Hepatocyte (in vitro differentiated cells): ENCODE data around the gene MICAL3. TPM values are rescaled to one million over a fixed set of nuclear protein-coding genes. Genes with fewer than 3 reads are reported as not detected.
A peak's percentile ranks its signal among the peaks of the same experiment; 100 is the strongest.

ENCODE experiments used
- DNase-seq: peaks from one replicate; pipeline ENCODE4 v3.0.0-alpha.2; 2016; ENCODE audit warnings: low spot score
- H2AFZ ChIP-seq: fragments of 200-600 bp; sonication (generic); 2 replicates; pipeline ENCODE4 v1.6.0; 2016; ENCODE audit warnings: antibody characterized with exemption, mild to moderate bottlenecking
- H3K27ac ChIP-seq: fragments of 200-600 bp; sonication (generic); 2 replicates; pipeline ENCODE4 v1.5.1; 2016; ENCODE audit warnings: mild to moderate bottlenecking
- H3K27me3 ChIP-seq: fragments of 200-600 bp; sonication (generic); 2 replicates; pipeline ENCODE4 v1.6.1; 2016
- H3K36me3 ChIP-seq: fragments of 200-600 bp; sonication (generic); replicated peaks from 2 replicates; pipeline ENCODE4 v1.5.1; 2016; ENCODE audit warnings: low read depth; ENCODE audit not compliant: insufficient read depth
- H3K4me1 ChIP-seq: fragments of 200-600 bp; sonication (generic); 2 replicates; pipeline ENCODE4 v1.5.1; 2016; ENCODE audit warnings: mild to moderate bottlenecking, moderate library complexity; ENCODE audit not compliant: insufficient read depth
- H3K4me2 ChIP-seq: fragments of 200-600 bp; sonication (generic); 2 replicates; pipeline ENCODE4 v1.6.0; 2016
- H3K4me3 ChIP-seq: fragments of 200-600 bp; sonication (generic); 2 replicates; pipeline ENCODE4 v1.5.1; 2016; ENCODE audit warnings: mild to moderate bottlenecking
- H3K79me2 ChIP-seq: fragments of 200-600 bp; sonication (generic); 2 replicates; pipeline ENCODE4 v1.6.0; 2017; ENCODE audit warnings: mild to moderate bottlenecking
- H3K9me2 ChIP-seq: fragments of 200-600 bp; sonication (generic); replicated peaks from 2 replicates; pipeline ENCODE4 v1.6.0; 2017; ENCODE audit warnings: mild to moderate bottlenecking; ENCODE audit not compliant: insufficient read depth
- H3K9me3 ChIP-seq: fragments of 200-600 bp; sonication (generic); 2 replicates; pipeline ENCODE4 v1.5.1; 2016; ENCODE audit warnings: low read depth, mild to moderate bottlenecking
- H4K20me1 ChIP-seq: fragments of 200-600 bp; sonication (generic); 2 replicates; pipeline ENCODE4 v1.6.0; 2016; ENCODE audit warnings: mild to moderate bottlenecking; ENCODE audit not compliant: insufficient read depth, poor library complexity, severe bottlenecking
- EZH2 ChIP-seq: fragments of 200-600 bp; sonication (generic); IDR thresholded peaks from 2 replicates; pipeline ENCODE4 v1.6.1; 2016; ENCODE audit warnings: antibody characterized with exemption, mild to moderate bottlenecking, borderline replicate concordance
- EZH2phosphoT487 ChIP-seq: fragments of 200-600 bp; sonication (generic); IDR thresholded peaks from one replicate; pipeline ENCODE4 v1.6.1; 2018; ENCODE audit warnings: antibody characterized with exemption, mild to moderate bottlenecking, low read depth, moderate library complexity; ENCODE audit not compliant: unreplicated experiment, severe bottlenecking
- WGBS: methylation state at CpG from one replicate; pipeline ENCODE4 v1.1.6; 2016; ENCODE audit warnings: low lambda C conversion rate; ENCODE audit errors: missing lambda C conversion rate; 5-methylcytosine and 5-hydroxymethylcytosine counted together
- polyA plus RNA-seq: library from polyadenylated mRNA; unstranded; fragments of >200 nt; fragmentation: Nextera tagmentation; extraction: Ambion mirVana; gene quantifications from 2 replicates; pipeline ENCODE4 v1.2.1, GENCODE V29; 2016
- total RNA-seq: library from RNA; depleted of rRNA; stranded (reverse); fragments of >200 nt; gene quantifications from 2 replicates; pipeline ENCODE4 v1.2.3, GENCODE V29; 2014
- TF ChIP-seq, protein P1 (sequence below): fragments of 200-600 bp; sonication (generic); IDR thresholded peaks from 2 replicates; pipeline ENCODE4 v1.5.1; 2016; ENCODE audit warnings: antibody characterized with exemption, mild to moderate bottlenecking; ENCODE audit not compliant: poor library complexity

The MICAL3 gene
- total and polyA plus RNA-seq, 2 experiments from 2014 or later, result 4.6 to 22.7 TPM

GRCh38 chr22:17912945-17913721, 111.2 kb downstream of the MICAL3 start:
- no peaks in the 10 kb centered on the region for H3K9me2 ChIP-seq
- DNase-seq, result no peak
- no peaks in the 10 kb centered on the region for H3K27me3 ChIP-seq
- peaks cover 79% of the 10 kb centered on the region for H3K79me2 ChIP-seq
- H3K9me3 ChIP-seq, result no peaks in the 10 kb centered on the region
- no peak overlapping the region for H2AFZ ChIP-seq
- H3K4me1 ChIP-seq, result peaks cover 17% of the 10 kb centered on the region
- no peak for TF ChIP-seq EZH2
- TF ChIP-seq, protein P1, sequence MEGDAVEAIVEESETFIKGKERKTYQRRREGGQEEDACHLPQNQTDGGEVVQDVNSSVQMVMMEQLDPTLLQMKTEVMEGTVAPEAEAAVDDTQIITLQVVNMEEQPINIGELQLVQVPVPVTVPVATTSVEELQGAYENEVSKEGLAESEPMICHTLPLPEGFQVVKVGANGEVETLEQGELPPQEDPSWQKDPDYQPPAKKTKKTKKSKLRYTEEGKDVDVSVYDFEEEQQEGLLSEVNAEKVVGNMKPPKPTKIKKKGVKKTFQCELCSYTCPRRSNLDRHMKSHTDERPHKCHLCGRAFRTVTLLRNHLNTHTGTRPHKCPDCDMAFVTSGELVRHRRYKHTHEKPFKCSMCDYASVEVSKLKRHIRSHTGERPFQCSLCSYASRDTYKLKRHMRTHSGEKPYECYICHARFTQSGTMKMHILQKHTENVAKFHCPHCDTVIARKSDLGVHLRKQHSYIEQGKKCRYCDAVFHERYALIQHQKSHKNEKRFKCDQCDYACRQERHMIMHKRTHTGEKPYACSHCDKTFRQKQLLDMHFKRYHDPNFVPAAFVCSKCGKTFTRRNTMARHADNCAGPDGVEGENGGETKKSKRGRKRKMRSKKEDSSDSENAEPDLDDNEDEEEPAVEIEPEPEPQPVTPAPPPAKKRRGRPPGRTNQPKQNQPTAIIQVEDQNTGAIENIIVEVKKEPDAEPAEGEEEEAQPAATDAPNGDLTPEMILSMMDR, result no peak
- no peak for TF ChIP-seq EZH2phosphoT487
- no peak overlapping the region for H3K27ac ChIP-seq
- WGBS, result 68% methylated on average over 12 of the region's 12 CpGs
- no peak overlapping the region for H3K4me2 ChIP-seq
- H3K36me3 ChIP-seq, result no peaks in the 10 kb centered on the region
- no peak overlapping the region for H3K4me3 ChIP-seq
- H4K20me1 ChIP-seq, result no peaks in the 10 kb centered on the region

DNA sequence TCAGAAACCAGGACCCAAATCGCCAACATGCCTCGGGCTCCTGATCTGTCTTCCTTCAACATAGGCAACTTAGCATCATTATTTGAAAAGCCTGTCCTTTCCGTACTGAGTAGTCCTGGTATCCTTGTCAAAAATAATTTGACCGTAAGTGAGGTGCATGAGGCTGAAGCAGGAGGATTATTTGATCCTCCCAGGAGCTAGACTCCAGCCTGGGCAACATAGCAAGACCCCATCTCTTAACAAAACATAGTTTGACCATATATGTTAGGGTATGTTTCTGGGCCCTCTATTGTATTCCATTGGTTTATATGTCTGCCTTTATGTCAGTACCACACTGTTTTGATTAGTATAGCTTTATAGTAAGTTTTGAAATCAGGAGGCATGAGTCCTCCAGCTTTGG, 112.5 kb downstream of the MICAL3 start:
- Histone ChIP-seq H3K4me2 (no peak overlapping the region), H3K27ac (no peak overlapping the region), H2AFZ (no peak overlapping the region), H3K36me3 (no peaks in the 10 kb centered on the region), H4K20me1 (no peaks in the 10 kb centered on the region), H3K9me3 (no peaks in the 10 kb centered on the region), H3K79me2 (peaks cover 75% of the 10 kb centered on the region), H3K27me3 (no peaks in the 10 kb centered on the region), H3K4me1 (peaks cover 12% of the 10 kb centered on the region), H3K4me3 (no peak overlapping the region), H3K9me2 (no peaks in the 10 kb centered on the region)
- no peak for TF ChIP-seq EZH2
- TF ChIP-seq, protein P1, result no peak
- no peak for TF ChIP-seq EZH2phosphoT487
- no peak for DNase-seq
- 98% methylated on average over 4 of the region's 4 CpGs for WGBS

GRCh38 chr22:17911312-17911705, 113.1 kb downstream of the MICAL3 start:
- Histone ChIP-seq H2AFZ (no peak overlapping the region), H3K79me2 (peaks cover 69% of the 10 kb centered on the region), H3K4me3 (no peak overlapping the region), H3K9me3 (no peaks in the 10 kb centered on the region), H3K4me1 (peaks cover 12% of the 10 kb centered on the region), H3K27ac (peak overlapping the region; percentile 83), H3K4me2 (no peak overlapping the region), H4K20me1 (no peaks in the 10 kb centered on the region), H3K9me2 (no peaks in the 10 kb centered on the region), H3K36me3 (no peaks in the 10 kb centered on the region), H3K27me3 (no peaks in the 10 kb centered on the region)
- TF ChIP-seq EZH2 (no peak), EZH2phosphoT487 (no peak)
- TF ChIP-seq, protein P1, result no peak
- DNase-seq, result no peak
- 96% methylated on average over 6 of the region's 6 CpGs for WGBS
